ENCODE results near the gene NDUFAB1. TPM values are rescaled to one million over a fixed set of nuclear protein-coding genes. Genes with fewer than 3 reads are reported as not detected.
"Not testable (repeated sequence)": the region's sequence is repeated elsewhere in the genome, so short reads cannot be mapped to it uniquely, and the experiment has no call there.

The NDUFAB1 gene
- total RNA-seq, 2 donors from 2014 or later = 73.5 to 80.3 TPM

DNA sequence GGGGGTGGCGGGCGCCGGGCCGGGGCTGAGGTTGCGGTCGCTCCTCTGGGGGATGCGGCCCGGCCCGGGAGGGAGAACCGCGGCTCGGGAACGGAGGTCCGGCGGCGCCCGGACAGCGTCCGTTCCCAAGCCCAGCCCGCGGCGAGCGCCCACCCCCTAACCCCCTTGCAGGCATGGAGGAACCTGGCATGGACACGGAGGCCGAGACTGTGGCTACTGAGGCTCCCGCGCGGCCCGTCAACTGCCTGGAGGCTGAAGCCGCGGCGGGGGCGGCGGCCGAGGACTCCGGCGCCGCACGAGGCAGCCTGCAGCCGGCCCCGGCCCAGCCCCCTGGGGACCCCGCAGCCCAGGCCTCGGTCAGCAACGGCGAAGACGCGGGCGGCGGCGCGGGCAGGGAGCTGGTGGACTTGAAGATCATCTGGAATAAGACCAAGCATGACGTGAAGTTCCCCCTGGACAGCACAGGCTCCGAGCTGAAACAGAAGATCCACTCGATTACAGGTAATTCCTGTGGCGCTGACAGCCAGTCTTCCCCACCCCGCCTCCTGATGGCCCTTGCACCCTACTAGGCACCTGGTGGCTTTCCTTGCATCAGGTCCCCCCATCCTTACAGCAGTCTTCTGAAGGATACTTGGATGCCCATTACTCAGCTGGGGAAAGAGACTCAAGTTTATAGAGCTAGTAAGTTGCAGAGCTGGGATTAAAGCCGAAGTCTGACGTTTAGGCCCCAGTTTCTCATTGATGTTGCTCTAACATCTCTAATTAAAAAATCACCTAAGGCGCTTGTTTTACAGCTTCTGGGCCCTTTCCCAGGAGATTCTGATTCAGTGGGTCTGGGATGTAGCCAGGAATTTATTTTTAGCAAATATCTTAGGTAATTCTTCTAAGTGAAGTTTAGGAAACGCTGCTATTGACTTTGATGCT, 38.1 kb downstream of the NDUFAB1 start:
- H3K27me3 Mint-ChIP-seq (ENCODE audit: low read depth) = no peaks in the 10 kb centered on the region
- H3K4me3 Mint-ChIP-seq = peak overlapping the region; percentile 97
- H3K27ac Mint-ChIP-seq = peak overlapping the region; percentile 91
- no peaks in the 10 kb centered on the region for H3K9me3 Mint-ChIP-seq
- peak in 1 of 2 donors; percentile 13 for ATAC-seq (replicated peaks in 1 of 2)
- H3K4me1 Mint-ChIP-seq (ENCODE audit: low read depth) = peaks cover 63% of the 10 kb centered on the region
- peaks cover 0 to 15% of the 10 kb centered on the region in 2 donors for H3K36me3 Mint-ChIP-seq (ENCODE audit: insufficient read depth in 2 of 2)
- no peak for DNase-seq

DNA sequence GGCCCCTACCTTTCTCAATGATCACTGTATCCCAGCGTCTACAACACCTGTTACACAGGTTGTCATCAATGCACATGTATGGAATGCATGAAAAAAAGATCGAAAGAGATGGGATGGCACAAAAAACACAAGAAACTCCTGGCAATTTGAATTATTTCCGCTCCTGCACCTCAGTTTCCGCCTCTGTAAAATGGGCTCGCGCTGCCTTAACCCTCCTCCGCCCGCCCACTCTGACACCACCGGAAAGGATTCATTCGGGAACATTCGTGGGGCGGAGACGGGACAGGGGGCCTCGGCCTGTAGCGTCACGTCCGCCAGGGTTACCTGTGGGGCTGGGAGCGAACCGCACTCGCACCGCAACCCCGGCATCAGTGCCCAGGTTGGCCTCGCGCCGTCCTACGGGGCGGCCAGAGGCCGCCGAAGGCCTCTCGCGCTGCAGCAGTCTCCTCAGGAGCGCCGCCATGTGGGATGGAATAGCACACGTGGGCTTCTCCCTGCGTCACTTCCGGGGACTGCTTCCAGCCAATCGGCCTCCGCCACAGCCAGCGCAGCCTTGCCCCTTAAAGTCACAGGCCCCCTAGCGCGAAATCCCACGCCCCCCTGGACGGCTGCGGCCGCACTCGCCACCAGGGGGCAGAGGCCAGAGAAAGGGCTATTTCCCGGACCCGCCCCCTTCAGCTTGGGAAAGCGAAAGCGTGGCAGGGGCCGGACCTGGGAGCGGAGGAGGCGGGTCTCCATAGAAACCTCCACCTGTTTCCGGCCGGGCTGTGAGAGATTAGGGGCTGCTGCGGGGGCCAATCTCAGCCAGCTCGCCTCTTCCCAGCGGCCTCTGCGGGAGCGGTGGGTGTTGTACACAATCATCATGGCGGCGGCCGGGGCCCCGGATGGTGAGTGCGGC, 39.0 kb downstream of the NDUFAB1 start, which contains the start of the genes EARS2 and UBFD1:
Gene EARS2 (minus strand): TSS at position 470 of the 898 bp plus-strand sequence. CDS start 7 bp downstream, at position 463.
Gene UBFD1 (plus strand): TSS at position 847 of the 898 bp plus-strand sequence. CDS start 16 bp downstream, at position 863.
- peak within 1 kb of the TSS; percentile 92 for H3K27ac Mint-ChIP-seq
- no peaks in the 10 kb centered on the region for H3K27me3 Mint-ChIP-seq (ENCODE audit: low read depth)
- H3K36me3 Mint-ChIP-seq (ENCODE audit: insufficient read depth in 2 of 2) = peaks cover 0 to 6% of the 10 kb centered on the region in 2 donors
- DNase-seq (peak; percentile 98 to 99), ATAC-seq (replicated peaks in 1 of 2) (peak; percentile 93)
- peaks cover 57% of the 10 kb centered on the region for H3K4me1 Mint-ChIP-seq (ENCODE audit: low read depth)
- no peaks in the 10 kb centered on the region for H3K9me3 Mint-ChIP-seq
- H3K4me3 Mint-ChIP-seq = peak within 1 kb of the TSS; percentile 97

DNA sequence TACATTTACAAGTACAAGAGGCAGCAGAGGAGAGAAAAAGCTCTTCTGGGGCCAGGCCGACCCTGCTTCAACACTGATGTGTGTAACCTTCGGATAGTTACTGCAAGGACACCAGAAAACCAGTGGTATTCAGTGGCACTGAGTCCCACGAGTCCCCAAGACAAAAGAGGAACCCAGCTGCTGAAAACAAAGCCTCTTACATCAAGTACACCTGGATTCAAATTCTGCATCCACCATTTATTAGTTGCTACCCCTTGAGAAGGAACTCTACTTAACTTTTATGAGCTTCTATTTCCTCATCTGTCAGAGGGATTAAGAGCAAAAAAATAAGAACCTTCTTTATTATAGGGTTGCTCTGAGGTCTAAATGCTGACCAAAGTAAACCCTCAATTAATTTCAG, 41.6 kb downstream of the NDUFAB1 start:
- H3K9me3 Mint-ChIP-seq = no peaks in the 10 kb centered on the region
- H3K36me3 Mint-ChIP-seq (ENCODE audit: insufficient read depth in 2 of 2) = peaks cover 2 to 12% of the 10 kb centered on the region in 2 donors
- ATAC-seq (replicated peaks in 1 of 2) (no peak), DNase-seq (no peak)
- H3K4me3 Mint-ChIP-seq = no peak overlapping the region
- H3K27ac Mint-ChIP-seq = no peak overlapping the region
- peaks cover 39% of the 10 kb centered on the region for H3K4me1 Mint-ChIP-seq (ENCODE audit: low read depth)
- no peaks in the 10 kb centered on the region for H3K27me3 Mint-ChIP-seq (ENCODE audit: low read depth)

DNA sequence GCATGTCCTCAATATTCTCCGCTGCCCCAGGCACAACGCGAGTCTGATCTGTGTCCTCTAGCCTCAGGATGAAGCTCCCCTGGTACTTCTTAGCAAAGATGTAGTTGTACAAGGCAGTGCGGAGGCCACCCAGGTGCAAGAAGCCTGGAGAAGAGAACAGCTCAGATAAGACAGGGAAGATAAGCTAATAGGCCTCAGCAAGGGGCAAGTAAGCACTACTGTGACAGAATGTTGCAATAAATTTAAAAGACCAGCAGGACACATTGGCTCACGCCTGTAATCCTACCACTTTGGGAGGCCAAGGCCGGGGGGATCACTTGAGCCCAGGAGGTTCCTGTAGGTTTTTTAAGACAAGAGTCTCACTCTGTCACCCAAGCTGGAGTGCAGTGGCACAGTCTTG, 44.0 kb downstream of the NDUFAB1 start:
- ATAC-seq (replicated peaks in 1 of 2) = no peak
- Mint-ChIP-seq H3K4me1 (ENCODE audit: low read depth) (peaks cover 28% of the 10 kb centered on the region), H3K36me3 (ENCODE audit: insufficient read depth in 2 of 2) (peaks cover 2 to 13% of the 10 kb centered on the region in 2 donors), H3K27me3 (ENCODE audit: low read depth) (no peaks in the 10 kb centered on the region), H3K9me3 (no peaks in the 10 kb centered on the region), H3K27ac (no peak overlapping the region), H3K4me3 (no peak overlapping the region)
- DNase-seq = no peak

DNA sequence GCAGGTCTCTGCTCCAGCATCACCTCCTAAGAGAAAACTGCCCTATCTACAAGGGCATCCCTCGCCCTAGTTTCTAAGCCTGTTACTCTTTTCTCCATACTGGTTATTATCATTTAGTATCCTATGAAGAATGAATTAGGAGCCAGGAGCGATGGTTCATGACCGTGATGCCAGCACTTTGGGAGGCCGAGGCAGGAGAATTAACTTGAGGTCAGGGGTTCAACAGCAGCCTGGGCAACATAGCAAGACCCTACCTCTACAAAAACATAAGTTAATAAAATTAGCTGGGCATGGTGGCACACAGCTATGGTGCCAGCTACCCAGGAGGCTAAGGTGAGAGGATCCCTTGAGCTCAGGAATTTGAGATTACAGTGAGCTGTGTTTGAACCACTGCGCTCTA, 46.2 kb downstream of the NDUFAB1 start:
- DNase-seq (no peak), ATAC-seq (replicated peaks in 1 of 2) (no peak)
- peaks cover 2 to 14% of the 10 kb centered on the region in 2 donors for H3K36me3 Mint-ChIP-seq (ENCODE audit: insufficient read depth in 2 of 2)
- no peak overlapping the region for H3K4me3 Mint-ChIP-seq
- H3K27me3 Mint-ChIP-seq (ENCODE audit: low read depth) = no peaks in the 10 kb centered on the region
- no peak overlapping the region for H3K27ac Mint-ChIP-seq
- H3K9me3 Mint-ChIP-seq = no peaks in the 10 kb centered on the region
- peaks cover 7% of the 10 kb centered on the region for H3K4me1 Mint-ChIP-seq (ENCODE audit: low read depth)

DNA sequence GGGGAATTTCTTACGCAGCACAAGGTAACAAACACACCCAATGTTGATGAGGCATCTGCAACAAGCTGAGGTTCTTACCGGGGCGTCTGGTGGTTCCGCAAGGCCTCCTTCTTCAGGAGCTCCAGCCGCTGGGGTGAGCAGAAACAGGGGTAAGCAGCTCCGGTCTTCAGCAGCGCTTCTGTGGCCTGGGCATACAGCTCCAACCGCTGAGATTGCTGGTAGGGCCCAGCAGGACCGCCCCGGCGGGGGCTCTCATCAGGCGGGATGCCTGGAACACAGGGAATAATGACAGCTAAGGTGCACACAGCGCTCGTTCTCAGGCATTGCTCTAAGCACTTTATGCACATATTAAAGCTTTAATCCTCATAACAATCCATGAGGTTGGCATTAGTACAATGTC, 51.7 kb downstream of the NDUFAB1 start:
- ATAC-seq (replicated peaks in 1 of 2) (no peak), DNase-seq (no peak)
- Mint-ChIP-seq H3K27ac (no peak overlapping the region), H3K27me3 (ENCODE audit: low read depth) (no peaks in the 10 kb centered on the region), H3K4me3 (no peak overlapping the region), H3K4me1 (ENCODE audit: low read depth) (no peaks in the 10 kb centered on the region), H3K36me3 (ENCODE audit: insufficient read depth in 2 of 2) (peaks cover 2 to 10% of the 10 kb centered on the region in 2 donors), H3K9me3 (no peaks in the 10 kb centered on the region)

DNA sequence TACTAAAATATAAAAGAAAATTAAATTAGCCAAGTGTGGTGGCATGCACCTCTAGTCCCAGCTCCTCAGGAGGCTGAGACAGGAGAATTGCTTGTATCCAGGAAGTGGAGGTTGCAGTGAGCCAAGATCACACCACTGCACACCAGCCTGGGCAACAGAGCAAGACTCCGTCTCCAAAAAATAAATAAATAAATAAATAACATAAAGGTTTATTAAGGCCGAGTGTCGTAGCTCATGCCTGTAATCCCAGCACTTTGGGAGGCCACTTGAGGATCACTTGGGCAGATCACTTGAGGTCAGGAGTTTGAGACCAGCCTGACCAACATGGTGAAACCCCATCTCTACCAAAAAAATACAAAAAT, 55.3 kb downstream of the NDUFAB1 start:
- not testable (repeated sequence) for DNase-seq; ATAC-seq (replicated peaks in 1 of 2); H3K27me3 Mint-ChIP-seq (ENCODE audit: low read depth); H3K9me3 Mint-ChIP-seq; H3K4me3 Mint-ChIP-seq; H3K27ac Mint-ChIP-seq
- H3K36me3 Mint-ChIP-seq (ENCODE audit: insufficient read depth in 2 of 2) = peaks cover 2 to 10% of the 10 kb centered on the region in 2 donors
- peaks cover 12% of the 10 kb centered on the region for H3K4me1 Mint-ChIP-seq (ENCODE audit: low read depth)

DNA sequence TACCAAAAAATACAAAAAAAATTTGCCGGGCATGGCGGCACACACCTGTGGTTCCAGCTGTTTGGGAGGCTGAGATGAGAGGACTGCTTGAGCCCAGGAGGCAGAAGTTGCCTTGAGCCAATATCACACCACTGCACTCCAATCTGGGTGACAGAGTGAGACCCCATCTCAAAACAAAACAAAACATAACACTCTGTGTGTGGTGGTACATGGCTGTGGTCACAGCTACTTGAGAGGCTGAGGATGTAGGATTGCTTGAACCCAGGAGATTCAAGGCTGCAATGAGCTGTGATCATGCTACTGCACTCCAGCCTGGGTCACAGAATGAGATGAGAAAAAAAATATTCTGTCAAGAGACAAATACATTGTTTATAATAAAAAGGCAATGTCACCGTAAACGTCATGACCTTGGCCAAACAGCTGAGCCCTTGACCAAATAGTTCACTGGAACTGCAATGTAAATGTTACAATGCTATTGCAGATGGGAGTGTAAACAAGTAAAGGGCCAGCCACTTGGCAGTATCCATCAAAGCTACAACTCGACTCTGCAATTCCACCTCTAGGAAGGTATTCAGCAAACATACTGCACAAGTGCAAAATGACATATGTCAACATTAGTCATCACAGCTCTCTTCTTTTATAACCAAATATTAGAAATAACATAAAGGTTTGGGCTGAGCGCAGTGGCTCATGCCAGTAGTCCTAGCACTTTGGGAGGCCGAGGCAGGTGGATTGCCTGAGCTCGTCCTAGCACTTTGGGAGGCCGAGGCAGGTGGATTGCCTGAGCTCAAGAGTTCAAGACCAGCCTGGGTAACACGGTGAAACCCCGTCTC, 55.9 kb downstream of the NDUFAB1 start:
- no peaks in the 10 kb centered on the region for H3K27me3 Mint-ChIP-seq (ENCODE audit: low read depth)
- peaks cover 12% of the 10 kb centered on the region for H3K4me1 Mint-ChIP-seq (ENCODE audit: low read depth)
- H3K9me3 Mint-ChIP-seq = no peaks in the 10 kb centered on the region
- H3K36me3 Mint-ChIP-seq (ENCODE audit: insufficient read depth in 2 of 2) = peaks cover 2 to 10% of the 10 kb centered on the region in 2 donors
- DNase-seq (no peak), ATAC-seq (replicated peaks in 1 of 2) (no peak)
- H3K4me3 Mint-ChIP-seq = no peak overlapping the region
- H3K27ac Mint-ChIP-seq = no peak overlapping the region

DNA sequence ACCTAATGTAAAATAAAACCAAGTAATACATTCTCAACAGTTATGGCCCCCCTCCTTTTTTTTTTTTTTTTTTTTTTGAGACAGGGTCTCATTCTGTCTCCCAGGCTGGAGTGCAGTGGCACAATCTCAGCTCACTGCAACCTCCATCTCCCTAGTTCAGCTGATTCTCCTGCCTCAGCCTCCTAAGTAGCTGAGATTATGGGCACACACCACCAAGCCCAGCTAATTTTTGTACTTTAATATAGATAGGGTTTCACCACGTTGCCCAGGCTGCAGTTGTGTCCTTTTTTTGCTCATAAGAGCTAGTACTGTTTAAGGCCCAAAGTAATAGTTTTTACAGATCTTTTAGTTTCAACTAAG, 57.2 kb downstream of the NDUFAB1 start:
- no peaks in the 10 kb centered on the region for H3K27me3 Mint-ChIP-seq (ENCODE audit: low read depth)
- no peaks in the 10 kb centered on the region for H3K9me3 Mint-ChIP-seq

DNA sequence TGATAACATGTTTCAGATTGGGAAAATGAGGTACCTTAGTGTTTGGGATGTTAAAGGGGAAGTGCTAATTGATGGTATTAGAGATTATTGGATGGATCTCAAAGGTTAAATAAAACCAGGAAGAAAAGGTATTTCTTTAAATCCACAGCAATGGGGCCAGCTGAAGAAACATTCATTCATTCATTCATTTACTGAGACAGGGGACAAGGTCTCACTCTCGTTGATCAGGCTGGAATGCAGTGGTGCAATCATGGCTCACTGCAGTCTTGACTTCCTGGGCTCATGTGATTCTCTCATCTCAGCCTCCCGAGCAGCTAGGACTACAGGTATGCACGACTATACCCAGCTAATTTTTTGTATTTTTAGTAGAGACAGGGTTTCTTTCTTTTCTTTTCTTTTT, 58.7 kb downstream of the NDUFAB1 start:
- DNase-seq = no peak
- Mint-ChIP-seq H3K27ac (no peak overlapping the region), H3K9me3 (no peaks in the 10 kb centered on the region), H3K36me3 (ENCODE audit: insufficient read depth in 2 of 2) (peaks cover 0 to 17% of the 10 kb centered on the region in 2 donors), H3K4me3 (no peak overlapping the region), H3K27me3 (ENCODE audit: low read depth) (no peaks in the 10 kb centered on the region), H3K4me1 (ENCODE audit: low read depth) (peaks cover 12% of the 10 kb centered on the region)
- ATAC-seq (replicated peaks in 1 of 2) = no peak

More for the DNA sequence above, 57.2 kb downstream of the NDUFAB1 start:
- no peak for DNase-seq
- no peak overlapping the region for H3K4me3 Mint-ChIP-seq
- H3K36me3 Mint-ChIP-seq (ENCODE audit: insufficient read depth in 2 of 2) = peaks cover 2 to 14% of the 10 kb centered on the region in 2 donors
- peak overlapping the region; percentile 9 for H3K27ac Mint-ChIP-seq
- ATAC-seq (replicated peaks in 1 of 2) = no peak
- H3K4me1 Mint-ChIP-seq (ENCODE audit: low read depth) = peaks cover 12% of the 10 kb centered on the region

DNA sequence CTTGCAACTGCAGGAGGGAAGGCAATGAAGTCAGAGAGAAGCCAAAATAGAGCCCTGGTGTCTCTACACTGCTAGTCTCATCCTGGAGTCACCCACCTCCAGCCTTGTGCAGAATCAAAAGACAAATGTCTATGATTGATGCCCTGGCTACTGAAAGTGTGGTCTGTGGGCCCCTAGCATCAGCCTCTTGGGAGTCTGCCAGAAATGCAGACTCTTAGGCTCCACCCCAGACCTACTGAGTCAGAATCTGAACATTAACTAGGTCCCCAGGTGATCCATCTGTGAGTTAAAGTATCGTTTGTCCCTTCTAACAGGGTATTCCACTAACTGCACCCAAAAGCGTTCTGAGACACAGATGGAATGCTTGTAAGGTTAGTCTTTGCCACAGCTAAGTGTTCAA, 60.2 kb downstream of the NDUFAB1 start:
- ATAC-seq (replicated peaks in 1 of 2) = no peak
- Mint-ChIP-seq H3K4me1 (ENCODE audit: low read depth) (peaks cover 12% of the 10 kb centered on the region), H3K27me3 (ENCODE audit: low read depth) (no peaks in the 10 kb centered on the region), H3K36me3 (ENCODE audit: insufficient read depth in 2 of 2) (peaks cover 0 to 14% of the 10 kb centered on the region in 2 donors), H3K4me3 (no peak overlapping the region), H3K9me3 (no peaks in the 10 kb centered on the region), H3K27ac (no peak overlapping the region)
- no peak for DNase-seq
